Retina (tissue), 1 donor: ENCODE data around the gene SARS2.
"Not testable (repeated sequence)": the region's sequence is repeated elsewhere in the genome, so short reads cannot be mapped to it uniquely, and the experiment has no call there.

Experiments used
- DNase-seq: peaks from one replicate; pipeline ENCODE4 v3.0.0-alpha.2; 2016

Gene SARS2

GRCh38 chr19:38890686-38891085 is 39.9 kb downstream of the SARS2 start:
- no peak for DNase-seq

DNA sequence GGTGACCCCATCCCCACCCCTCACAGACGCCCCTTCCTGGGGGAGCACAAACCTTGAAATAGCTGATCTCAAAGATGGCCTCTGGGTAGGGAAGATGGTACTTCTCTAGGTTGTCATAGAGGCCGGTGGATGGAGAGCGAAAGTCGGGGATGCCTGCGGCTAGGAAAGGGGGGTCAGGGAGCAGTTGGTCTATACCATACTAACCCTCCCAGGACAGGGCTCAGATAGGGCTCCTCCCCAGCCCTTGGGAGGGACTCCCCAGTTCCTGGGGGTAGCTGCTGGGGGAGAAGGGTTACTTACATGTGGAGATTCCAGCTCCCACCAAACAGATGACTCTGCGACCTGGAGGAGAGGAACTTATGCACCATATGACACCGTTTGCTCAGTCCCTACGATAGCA is 40.8 kb downstream of the SARS2 start:
- no peak for DNase-seq

DNA sequence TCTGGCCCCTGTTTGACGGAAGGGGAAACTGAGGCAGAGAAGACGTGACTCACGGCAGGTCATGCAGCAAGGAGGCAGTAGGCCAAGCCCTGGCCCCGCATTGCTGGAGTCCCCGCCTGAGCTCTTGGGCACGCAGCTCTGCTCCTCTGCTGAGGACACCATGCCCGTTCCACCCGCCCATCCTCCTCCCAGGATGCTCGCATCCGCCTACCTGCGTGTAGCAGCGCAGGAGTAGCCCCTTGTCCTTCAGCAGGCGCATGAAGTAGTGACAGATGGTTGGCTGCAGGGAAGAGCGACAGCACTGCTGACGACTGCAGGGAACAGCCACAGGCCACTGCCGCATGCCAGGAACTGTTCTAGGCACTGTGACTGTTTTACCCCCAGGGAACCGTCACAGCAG is 41.7 kb downstream of the SARS2 start:
- DNase-seq, result no peak

- DNase-seq, result not testable (repeated sequence)
Observed at GRCh38 chr19:38884691-38885090, 45.9 kb downstream of the SARS2 start.

DNA sequence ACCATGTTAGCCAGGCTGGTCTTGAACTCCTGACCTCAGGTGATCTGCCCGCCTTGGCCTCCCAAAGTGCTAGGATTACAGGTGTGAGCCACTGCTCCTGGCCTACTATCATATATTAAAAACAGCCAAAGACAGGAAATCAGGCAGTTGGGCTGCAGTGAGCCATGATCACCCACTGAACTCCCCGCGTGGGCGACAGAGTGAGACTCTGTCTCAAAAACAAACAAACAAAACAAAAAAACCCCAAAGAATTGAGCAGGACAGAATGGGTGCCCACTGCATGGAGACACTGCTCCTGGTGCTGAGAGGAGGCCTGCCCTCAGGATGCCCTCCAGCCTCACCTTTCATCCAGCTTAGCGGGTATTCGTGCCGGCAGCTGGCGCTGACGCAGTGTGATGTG is 47.3 kb downstream of the SARS2 start:
- no peak for DNase-seq

DNA sequence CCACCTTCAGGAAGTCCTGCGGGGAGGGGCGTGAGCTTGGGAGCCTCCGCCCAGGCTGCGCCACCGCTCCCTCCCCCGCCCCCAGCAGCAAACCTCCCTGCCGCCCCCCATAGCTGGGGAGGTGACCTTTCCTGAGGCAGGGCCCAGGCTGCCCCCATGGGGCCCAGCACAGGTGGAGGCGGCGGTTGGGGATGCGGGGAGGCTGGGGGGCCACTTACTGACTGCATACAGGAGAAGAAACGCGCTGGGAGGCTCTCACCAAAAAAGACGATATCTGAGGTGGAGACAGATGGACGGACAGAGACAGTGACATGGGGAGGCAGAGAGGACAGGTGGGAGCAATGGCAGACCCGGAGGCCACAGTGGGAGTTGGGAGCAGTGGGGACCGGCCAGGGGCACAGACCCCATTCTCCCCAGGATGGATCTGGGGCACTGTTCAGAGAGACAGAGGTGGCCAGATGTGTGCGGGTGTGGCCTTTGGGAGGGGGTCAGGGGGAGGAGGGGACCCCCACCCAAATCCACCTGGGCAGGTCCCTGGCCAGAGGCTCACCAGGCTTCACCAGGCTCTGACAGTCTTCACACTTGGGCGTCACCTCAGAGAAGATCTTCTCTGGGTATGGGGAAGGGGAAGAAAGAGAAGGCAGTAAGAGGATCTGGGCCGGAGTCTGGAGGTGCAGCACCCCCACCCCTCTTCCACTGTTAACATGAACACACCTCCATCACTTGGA is 49.5 kb downstream of the SARS2 start:
- DNase-seq, result no peak

DNA sequence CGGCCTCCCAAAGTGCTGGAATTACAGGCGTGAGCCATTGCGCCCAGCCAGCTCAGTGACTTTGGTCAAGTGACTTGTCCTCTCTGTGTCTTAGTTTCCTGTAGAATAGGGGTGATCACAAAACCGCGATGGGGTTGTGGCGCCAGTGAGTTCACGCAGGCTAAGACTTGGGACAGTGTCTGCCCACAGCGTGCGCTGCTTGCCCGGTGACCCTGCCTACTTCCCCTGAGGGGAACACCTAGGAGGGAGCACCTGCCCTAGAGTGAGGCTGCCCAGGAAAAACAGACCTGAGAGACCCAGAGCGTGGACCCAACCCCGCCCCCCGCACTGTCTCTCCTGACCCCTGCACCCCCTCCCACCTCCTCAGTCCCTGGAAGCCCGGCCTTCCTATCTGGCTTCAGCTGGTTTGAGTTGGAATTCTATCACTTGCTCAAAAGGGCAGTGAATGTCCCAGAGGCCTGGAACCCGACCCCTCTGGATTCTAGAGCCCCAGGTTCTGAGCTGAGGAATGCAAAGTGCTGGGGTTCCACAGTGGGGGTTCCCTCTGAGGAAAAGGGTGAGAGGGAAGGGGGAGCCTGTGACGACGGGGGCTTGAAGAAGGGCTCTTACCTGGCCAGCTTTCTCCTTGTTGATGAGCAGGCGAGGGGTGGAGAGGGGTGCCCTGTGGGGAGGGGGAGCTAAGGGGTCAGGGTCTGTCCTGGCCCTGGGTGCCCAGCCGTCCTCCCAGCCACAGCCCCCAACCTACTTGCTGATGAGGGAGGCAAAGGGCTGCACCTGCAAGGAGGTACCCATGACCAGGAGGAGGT is 50.3 kb downstream of the SARS2 start:
- DNase-seq, result no peak

DNA sequence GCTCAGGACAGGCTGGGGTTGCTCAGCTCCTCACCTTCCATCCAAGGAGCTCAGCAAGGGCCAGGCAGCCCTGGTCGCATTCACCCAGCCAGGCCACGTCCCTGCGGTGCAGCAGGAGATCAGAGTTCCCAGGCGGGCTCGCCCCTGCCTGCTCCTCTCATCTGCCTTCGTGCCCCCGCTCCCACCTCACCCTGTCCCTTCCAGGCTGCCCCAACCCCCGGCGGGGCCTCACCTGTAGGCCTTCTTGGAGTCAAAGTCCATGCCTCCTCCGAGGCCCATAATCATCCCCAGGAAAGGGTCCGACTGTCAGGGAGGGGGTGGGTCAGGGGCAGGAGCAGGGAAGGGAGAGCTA is 51.2 kb downstream of the SARS2 start:
- no peak for DNase-seq

DNA sequence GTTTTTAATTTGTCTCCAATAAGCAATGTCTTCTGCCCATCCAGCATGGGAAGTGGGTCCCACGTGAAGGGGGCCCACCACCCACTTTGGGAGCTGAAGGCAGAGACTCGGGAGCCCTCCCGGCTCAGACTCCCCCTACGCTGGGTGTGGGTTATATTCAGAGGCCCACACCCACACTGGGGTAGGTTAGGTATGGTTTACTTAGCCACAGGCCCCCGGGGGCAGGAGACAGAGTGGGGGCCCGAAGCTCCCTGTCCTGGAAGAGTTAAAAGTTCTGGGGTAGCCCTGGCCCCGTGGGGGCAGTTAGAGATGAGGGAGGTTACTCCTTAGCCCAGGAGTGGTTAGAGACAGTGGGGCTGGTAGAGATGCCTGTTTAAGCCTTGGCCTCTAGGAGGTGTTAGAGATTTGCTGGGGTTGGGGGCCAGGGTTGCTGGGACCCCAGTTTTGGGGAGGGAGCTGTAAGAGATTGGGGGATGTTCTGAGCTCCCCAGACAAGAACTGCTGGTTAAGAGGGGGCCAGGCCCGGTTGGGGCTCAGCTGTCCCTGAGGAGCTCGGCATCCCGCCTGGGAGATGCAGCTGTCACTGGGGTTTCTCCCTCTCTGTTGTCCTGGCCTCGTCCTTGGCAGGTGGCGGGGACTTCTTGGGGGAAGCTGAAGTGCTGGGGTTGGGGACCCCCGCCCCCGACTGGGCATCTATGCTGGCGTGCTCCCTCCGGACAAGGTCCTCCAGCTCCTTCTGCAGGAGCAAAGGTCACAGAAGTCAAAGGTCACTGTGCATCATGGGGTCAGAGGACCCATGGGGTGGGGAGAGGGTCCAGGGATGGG is 51.8 kb downstream of the SARS2 start:
- no peak for DNase-seq

- DNase-seq, result no peak
Observed at GRCh38 chr19:38877781-38878574, 52.6 kb downstream of the SARS2 start, which contains the start of gene RINL. Gene RINL (minus strand): TSS chr19:38878275. CDS start chr19:38876742, 1,533 bp downstream.

- no peak for DNase-seq
Observed at GRCh38 chr19:38875656-38876395, 54.7 kb downstream of the SARS2 start.

GRCh38 chr19:38873400-38873799 is 57.2 kb downstream of the SARS2 start:
- DNase-seq, result not testable (repeated sequence)

DNA sequence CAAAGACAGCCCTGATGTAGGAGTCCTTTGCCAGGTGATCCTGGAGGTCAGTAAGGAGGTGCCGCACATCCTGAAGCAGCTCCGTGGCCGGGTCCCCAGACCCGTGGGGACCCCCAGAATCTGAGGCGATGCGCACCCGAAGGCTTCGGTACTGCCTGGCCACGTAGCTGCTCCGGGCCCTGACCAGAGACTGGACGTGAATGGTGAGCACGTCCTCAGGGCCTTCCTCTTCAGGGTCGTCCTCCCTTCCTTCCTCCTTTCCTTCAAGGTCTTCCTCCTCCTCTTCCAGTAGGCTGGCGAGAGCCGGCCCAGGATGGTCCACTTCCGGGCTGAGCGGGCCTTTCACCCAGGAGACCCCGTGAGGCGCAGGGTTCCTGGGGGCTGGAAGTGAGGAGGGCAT is 60.0 kb downstream of the SARS2 start:
- no peak for DNase-seq

- DNase-seq, result peak; percentile 85
Observed at GRCh38 chr19:38869836-38870607, 60.5 kb downstream of the SARS2 start.

- no peak for DNase-seq
Observed at GRCh38 chr19:38869160-38869835, 61.3 kb downstream of the SARS2 start.

DNA sequence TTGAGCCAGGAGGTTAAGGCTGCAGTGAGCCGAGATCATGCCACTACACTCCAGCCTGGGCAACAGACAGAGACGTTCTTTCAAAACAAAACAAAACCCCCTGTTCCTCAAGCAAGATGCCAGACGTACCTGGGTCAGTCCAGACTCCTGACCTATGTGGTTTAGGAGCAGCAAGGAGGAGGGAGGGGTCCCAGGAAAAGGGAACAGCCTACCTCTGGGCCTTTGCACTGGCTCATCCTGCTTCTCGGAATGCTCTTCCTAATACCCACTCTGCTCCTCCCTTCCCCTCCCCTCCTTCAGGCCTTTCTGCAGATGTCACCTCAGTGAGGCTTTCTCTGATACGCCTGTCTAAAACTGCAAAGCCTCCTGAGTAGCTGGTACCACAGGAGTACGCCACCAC is 62.0 kb downstream of the SARS2 start:
- no peak for DNase-seq

DNA sequence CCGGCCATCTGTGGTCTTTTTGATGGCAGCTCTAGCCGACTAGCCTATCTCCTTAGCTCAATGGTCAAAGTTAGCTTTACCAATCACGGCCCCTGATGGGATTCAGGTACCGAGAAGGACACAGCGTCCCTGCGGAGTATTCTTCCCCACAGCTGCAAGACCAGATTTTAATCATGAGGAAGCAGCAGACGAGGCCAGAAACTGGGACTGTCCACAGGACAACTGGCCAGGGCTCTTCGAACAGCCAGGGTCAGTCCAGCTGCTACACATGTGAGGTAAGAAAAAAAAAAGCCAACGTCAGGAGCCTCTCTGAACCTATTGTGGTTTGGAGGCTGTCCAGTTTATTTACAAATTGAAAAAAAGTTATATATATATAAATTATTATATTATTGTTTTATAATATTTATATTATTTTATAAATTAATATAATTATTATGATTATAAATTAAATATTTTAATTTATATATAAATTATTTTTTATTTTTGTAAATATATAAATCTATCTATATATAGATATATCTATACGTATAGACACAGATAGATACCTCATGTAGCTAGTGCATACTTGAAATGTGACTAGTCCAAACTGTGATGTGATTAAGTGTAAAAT is 63.3 kb downstream of the SARS2 start:
- no peak for DNase-seq
